Inferior parietal cortex (tissue), 1 donor: Measurements from ENCODE around the gene M6PR.
"Not testable (repeated sequence)": the region's sequence is repeated elsewhere in the genome, so short reads cannot be mapped to it uniquely, and the experiment has no call there.

Experiments used
- DNase-seq: peaks from one replicate; pipeline ENCODE4 v3.0.0-alpha.2; 2016; ENCODE audit errors: extremely low spot score

Gene M6PR

GRCh38 chr12:8912914-8913313 is 36.5 kb downstream of the M6PR start:
- DNase-seq = no peak

GRCh38 chr12:8911606-8912268 is 37.7 kb downstream of the M6PR start:
- DNase-seq = no peak

- no peak for DNase-seq
Measured at GRCh38 chr12:8909752-8910151, 39.7 kb downstream of the M6PR start.

DNA sequence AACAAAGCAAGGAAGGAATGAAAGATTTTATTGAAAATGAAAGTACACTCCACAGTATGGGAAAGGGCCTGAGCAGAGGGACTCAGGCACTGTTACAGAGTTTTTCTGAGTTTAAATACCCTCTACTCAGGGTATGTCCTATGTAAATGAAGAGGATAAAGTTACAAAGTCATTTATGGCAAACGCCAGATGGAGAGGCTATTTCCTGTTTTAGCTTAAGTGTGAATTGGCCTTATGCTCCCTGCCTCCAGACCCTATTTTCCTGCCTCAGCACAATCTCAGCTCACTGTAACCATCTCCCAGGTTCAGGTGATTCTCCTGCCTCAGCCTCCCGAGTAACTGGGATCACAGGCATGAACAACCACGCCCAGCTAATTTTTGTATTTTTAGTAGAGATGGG is 41.9 kb downstream of the M6PR start:
- no peak for DNase-seq

GRCh38 chr12:8906266-8907180 is 42.9 kb downstream of the M6PR start:
- no peak for DNase-seq

- DNase-seq = no peak
Measured at GRCh38 chr12:8905546-8905945, 43.9 kb downstream of the M6PR start.

GRCh38 chr12:8904665-8905064 is 44.8 kb downstream of the M6PR start:
- no peak for DNase-seq

- DNase-seq = no peak
Measured at GRCh38 chr12:8903646-8904045, 45.8 kb downstream of the M6PR start.

DNA sequence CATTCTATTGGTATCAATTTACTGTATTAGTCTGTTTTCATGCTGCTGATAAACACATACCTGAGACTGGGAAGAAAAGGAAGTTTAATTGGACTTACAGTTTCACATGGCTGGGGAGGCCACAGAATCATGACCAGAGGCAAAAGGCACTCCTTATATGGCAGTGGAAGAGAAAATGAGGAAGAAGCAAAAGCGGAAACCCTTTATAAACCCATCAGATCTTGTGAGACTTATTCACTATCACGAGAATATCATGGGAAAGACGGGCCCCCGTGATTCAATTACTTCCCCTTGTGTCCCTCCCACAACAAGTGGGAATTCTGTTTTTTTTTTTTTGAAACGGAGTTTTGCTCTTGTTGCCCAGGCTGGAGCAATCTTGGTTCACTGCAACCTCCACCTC is 46.7 kb downstream of the M6PR start:
- DNase-seq = not testable (repeated sequence)

DNA sequence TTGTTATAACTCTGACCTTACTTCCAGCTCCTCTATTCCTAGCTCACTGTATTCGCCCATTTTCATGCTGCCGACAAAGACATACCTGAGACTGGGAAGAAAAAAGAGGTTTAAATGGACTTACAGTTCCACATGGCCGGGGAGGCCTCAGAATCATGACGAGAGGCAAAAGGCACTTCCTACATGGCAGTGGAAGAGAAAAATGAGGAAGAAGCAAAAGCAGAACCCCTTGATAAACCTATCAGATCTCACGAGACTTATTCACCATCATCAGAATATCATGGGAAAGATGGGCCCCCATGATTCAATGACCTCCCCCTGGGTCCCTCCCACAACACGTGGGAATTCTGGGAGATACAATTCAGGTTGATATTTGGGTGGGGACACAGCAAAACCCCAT is 49.6 kb downstream of the M6PR start:
- DNase-seq = no peak

DNA sequence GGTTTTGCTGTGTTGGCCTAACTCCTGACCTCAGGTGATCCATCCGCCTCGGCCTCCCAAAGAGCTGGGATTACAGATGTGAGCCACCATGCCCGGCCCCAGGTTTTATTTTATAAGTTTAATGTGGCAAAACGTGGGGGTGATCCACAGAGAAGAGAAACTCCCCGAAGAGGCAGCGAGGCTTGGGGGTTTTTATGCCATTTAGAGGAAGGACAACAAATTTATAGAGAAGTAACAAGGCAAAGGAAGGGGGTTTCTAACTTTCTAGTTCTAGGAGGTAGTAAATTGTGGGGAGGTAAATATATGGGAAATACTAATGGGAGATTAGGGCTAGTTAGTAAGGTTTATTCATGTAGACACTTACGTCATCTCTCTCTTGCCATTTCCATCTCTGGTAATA is 52.4 kb downstream of the M6PR start:
- DNase-seq = no peak

DNA sequence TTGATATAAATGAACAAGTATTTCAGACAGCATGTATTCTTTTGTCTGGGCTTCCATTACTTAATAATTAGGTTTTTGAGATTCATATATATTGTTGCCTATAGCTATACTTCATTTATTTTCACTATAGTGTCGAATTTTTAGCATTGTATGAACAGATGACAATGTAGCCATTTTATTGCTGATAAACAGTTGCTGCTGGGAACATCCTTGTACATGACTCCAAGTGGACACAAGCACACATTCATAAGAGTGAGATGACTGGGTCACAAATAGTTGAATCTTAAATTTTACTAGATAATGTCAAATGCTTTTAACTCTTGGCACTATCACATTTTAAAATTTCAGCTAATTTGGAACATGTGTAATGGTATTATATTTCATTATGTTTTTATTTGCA is 54.5 kb downstream of the M6PR start:
- DNase-seq = no peak

GRCh38 chr12:8894378-8894777 is 55.1 kb downstream of the M6PR start:
- no peak for DNase-seq

- no peak for DNase-seq
Measured at GRCh38 chr12:8891976-8892375, 57.5 kb downstream of the M6PR start.
